PC-3 (cell line): ENCODE measurements around the gene UMAD1. TPM values are rescaled to one million over a fixed set of nuclear protein-coding genes. Genes with fewer than 3 reads are reported as not detected.

Experiments used
- ATAC-seq: fragments of 200-7000 bp; cut with Tn5 transposase; 2 replicates; pipeline ENCODE4 v1.9.1; 2020; ENCODE audit warnings: mild to moderate bottlenecking, moderate library complexity
- BruUV-seq: library from RNA; stranded (reverse); fragments of 400-500 nt; replicated peaks from 2 replicates; lab custom pipeline; 2021; lab: Mats Ljungman, UMichigan
- CTCF ChIA-PET: fragments of 300-600 bp; sonication (Branson Sonifier 250); formaldehyde crosslinking; loops from one replicate; lab custom pipeline; 2022; ENCODE audit warnings: antibody characterized with exemption; lab: Charles Lee
- POLR2A ChIA-PET: fragments of 300-600 bp; sonication (Branson Sonifier 250); formaldehyde crosslinking; loops from one replicate; lab custom pipeline; 2022; ENCODE audit warnings: antibody characterized with exemption; ENCODE audit not compliant: unreplicated experiment; lab: Charles Lee
- DNase-seq: peaks from one replicate; pipeline ENCODE4 v3.0.0-alpha.2; 2015
- H2AFZ ChIP-seq: fragments of 300-600 bp; sonication (generic); 2 replicates; pipeline ENCODE4 v1.6.0; 2016; ENCODE audit warnings: antibody characterized with exemption, low read length
- H3F3A ChIP-seq: fragments of 300-600 bp; sonication (generic); one replicate; pipeline ENCODE4 v1.6.0; 2017; ENCODE audit warnings: antibody characterized with exemption, low read length, control low read depth, mild to moderate bottlenecking; ENCODE audit not compliant: unreplicated experiment
- H3K27ac ChIP-seq: fragments of 300-600 bp; sonication (generic); 2 replicates; pipeline ENCODE4 v1.5.1; 2016; ENCODE audit warnings: mild to moderate bottlenecking, low read length
- H3K27me3 ChIP-seq: fragments of 300-600 bp; sonication (generic); 2 replicates; pipeline ENCODE4 v1.6.1; 2016; ENCODE audit warnings: low read length, mixed read lengths
- H3K36me3 ChIP-seq: fragments of 300-600 bp; sonication (generic); 2 replicates; pipeline ENCODE4 v1.6.1; 2016; ENCODE audit warnings: low read depth, mixed run types, low read length, mixed read lengths
- H3K4me1 ChIP-seq: fragments of 300-600 bp; sonication (generic); 2 replicates; pipeline ENCODE4 v1.5.1; 2016; ENCODE audit warnings: low read length; ENCODE audit not compliant: insufficient read depth
- H3K4me2 ChIP-seq: fragments of 300-600 bp; sonication (generic); 2 replicates; pipeline ENCODE4 v1.6.0; 2016; ENCODE audit warnings: low read length
- H3K4me3 ChIP-seq: fragments of 300-600 bp; sonication (generic); 2 replicates; pipeline ENCODE4 v1.5.1; 2016; ENCODE audit warnings: mild to moderate bottlenecking, low read length, mixed read lengths
- H3K79me2 ChIP-seq: fragments of 300-600 bp; sonication (generic); 2 replicates; pipeline ENCODE4 v1.6.1; 2017; ENCODE audit warnings: low read length, mixed read lengths
- H3K9ac ChIP-seq: fragments of 300-600 bp; sonication (generic); 2 replicates; pipeline ENCODE4 v1.6.0; 2016; ENCODE audit warnings: mild to moderate bottlenecking, low read length
- H3K9me2 ChIP-seq: fragments of 300-600 bp; sonication (generic); replicated peaks from 2 replicates; pipeline ENCODE4 v1.6.1; 2016; ENCODE audit warnings: mixed run types, low read length, mixed read lengths
- H3K9me3 ChIP-seq: fragments of 300-600 bp; sonication (generic); 2 replicates; pipeline ENCODE4 v1.6.1; 2016; ENCODE audit warnings: low read length, mixed read lengths
- H4K20me1 ChIP-seq: fragments of 300-600 bp; sonication (generic); 2 replicates; pipeline ENCODE4 v1.6.1; 2016; ENCODE audit warnings: low read length, mixed read lengths
- CTCF ChIP-seq: fragments of 300-600 bp; sonication (generic); conservative IDR thresholded peaks from 2 replicates; pipeline ENCODE4 v1.5.1; 2017; ENCODE audit warnings: antibody characterized with exemption, low read depth, mild to moderate bottlenecking, low read length
- EZH2 ChIP-seq: fragments of 300-600 bp; sonication (generic); IDR thresholded peaks from one replicate; pipeline ENCODE4 v1.6.1; 2017; ENCODE audit warnings: antibody characterized with exemption, mild to moderate bottlenecking, low read length; ENCODE audit not compliant: unreplicated experiment
- EZH2phosphoT487 ChIP-seq: fragments of 300-600 bp; sonication (generic); IDR thresholded peaks from 2 replicates; pipeline ENCODE4 v1.6.1; 2018; ENCODE audit warnings: mild to moderate bottlenecking, antibody characterized with exemption, low read length, borderline replicate concordance
- intact Hi-C: fragments of 100-400 bp; cut with micrococcal nuclease; formaldehyde crosslinking; loops from 2 replicates; pipeline ENCODE4 v1.9.0; 2023
- total RNA-seq: library from RNA; depleted of rRNA; stranded (reverse); fragments of >200 nt; gene quantifications from 2 replicates; pipeline ENCODE4 v1.2.3, GENCODE V29; 2014

The UMAD1 gene
- total RNA-seq, 1 experiment from 2014 or later = 8.9 TPM

GRCh38 chr7:7897509-7897908 is 257.0 kb downstream of the UMAD1 start:
- ATAC-seq (no peak), DNase-seq (no peak)
- no TSS peak for BruUV-seq
- Histone ChIP-seq H4K20me1 (no peaks in the 10 kb centered on the region), H3K36me3 (no peaks in the 10 kb centered on the region), H2AFZ (no peak overlapping the region), H3K4me3 (no peak overlapping the region), H3K27me3 (no peaks in the 10 kb centered on the region), H3K4me2 (no peak overlapping the region), H3K9ac (no peak overlapping the region), H3F3A (no peaks in the 10 kb centered on the region), H3K9me2 (no peaks in the 10 kb centered on the region), H3K9me3 (no peaks in the 10 kb centered on the region), H3K79me2 (no peaks in the 10 kb centered on the region), H3K4me1 (no peaks in the 10 kb centered on the region), H3K27ac (no peak overlapping the region)
- ChIA-PET CTCF (no interaction called here), POLR2A (no interaction called here)
- TF ChIP-seq EZH2phosphoT487 (no peak), CTCF (no peak), EZH2 (no peak)
- intact Hi-C loops = no loop called here

GRCh38 chr7:7897949-7898515 is 257.5 kb downstream of the UMAD1 start:
- Histone ChIP-seq H2AFZ (no peak overlapping the region), H3K9me2 (no peaks in the 10 kb centered on the region), H3K27me3 (no peaks in the 10 kb centered on the region), H3K9ac (no peak overlapping the region), H3K9me3 (no peaks in the 10 kb centered on the region), H3K79me2 (no peaks in the 10 kb centered on the region), H3K4me2 (no peak overlapping the region), H3K4me3 (no peak overlapping the region), H3K27ac (no peak overlapping the region), H3K36me3 (no peaks in the 10 kb centered on the region), H4K20me1 (no peaks in the 10 kb centered on the region), H3K4me1 (no peaks in the 10 kb centered on the region), H3F3A (no peaks in the 10 kb centered on the region)
- intact Hi-C loops = no loop called here
- BruUV-seq = no TSS peak
- DNase-seq (no peak), ATAC-seq (no peak)
- TF ChIP-seq EZH2 (no peak), CTCF (no peak), EZH2phosphoT487 (no peak)
- CTCF ChIA-PET = no interaction called here
- POLR2A ChIA-PET = no interaction called here

- no peak for ATAC-seq
- DNase-seq = no peak
- no peak overlapping the region for H3K4me2 ChIP-seq
- no peak overlapping the region for H2AFZ ChIP-seq
- H3F3A ChIP-seq = no peaks in the 10 kb centered on the region
- H4K20me1 ChIP-seq = no peaks in the 10 kb centered on the region
- intact Hi-C loops = no loop called here
- H3K9me2 ChIP-seq = no peaks in the 10 kb centered on the region
- CTCF ChIA-PET = no interaction called here
- no peaks in the 10 kb centered on the region for H3K79me2 ChIP-seq
- no peaks in the 10 kb centered on the region for H3K36me3 ChIP-seq
- no peaks in the 10 kb centered on the region for H3K4me1 ChIP-seq
- TF ChIP-seq EZH2 (no peak), EZH2phosphoT487 (no peak), CTCF (no peak)
- POLR2A ChIA-PET = no interaction called here
- no peak overlapping the region for H3K9ac ChIP-seq
- no peak overlapping the region for H3K27ac ChIP-seq
- no peaks in the 10 kb centered on the region for H3K9me3 ChIP-seq
- no peak overlapping the region for H3K4me3 ChIP-seq
- H3K27me3 ChIP-seq = no peaks in the 10 kb centered on the region
- no TSS peak for BruUV-seq
These were observed 262.3 kb downstream of the UMAD1 start for GRCh38 chr7:7902845-7903244.
